Measurements from ENCODE around the gene ZNF619. TPM values are rescaled to one million over a fixed set of nuclear protein-coding genes. Genes with fewer than 3 reads are reported as not detected.

ZNF619 gene
- total RNA-seq, 3 donors from 2014 or later (not counting 1 experiment from before 2014, with no cell fraction given) = 9.5 to 14.3 (median 10.9) TPM

GRCh38 chr3:40470701-40471100 lies 6.2 kb upstream of the ZNF619 start:
- no peaks in the 10 kb centered on the region for H3K27me3 Mint-ChIP-seq (ENCODE audit: low read depth in 2 of 2)
- H3K9me3 ChIP-seq (ENCODE audit: control insufficient read depth, insufficient read depth, low read length) = no peaks in the 10 kb centered on the region
- no peak overlapping the region for H3K4me3 ChIP-seq (ENCODE audit: low read length)
- no peaks in the 10 kb centered on the region for H3K9me3 Mint-ChIP-seq
- DNase-seq (no peak), ATAC-seq (no peak)
- intact Hi-C loops (cut with micrococcal nuclease) = no loop called here
- H3K27ac ChIP-seq (ENCODE audit: low read length) = no peak overlapping the region
- H3K36me3 Mint-ChIP-seq = no peaks in the 10 kb centered on the region
- H3K4me3 Mint-ChIP-seq = no peak overlapping the region
- H3K4me1 ChIP-seq (ENCODE audit: control insufficient read depth, insufficient read depth, low read length) = no peaks in the 10 kb centered on the region
- no peaks in the 10 kb centered on the region for H3K27me3 ChIP-seq (ENCODE audit: control insufficient read depth, insufficient read depth, low read length)
- no peaks in the 10 kb centered on the region for H3K4me1 Mint-ChIP-seq
- H3K36me3 ChIP-seq (ENCODE audit: control insufficient read depth, insufficient read depth, low read length) = no peaks in the 10 kb centered on the region
- H3K27ac Mint-ChIP-seq = no peak overlapping the region
- WGBS (ENCODE audit: insufficient coverage) = 100% methylated on average over 1 of the region's 4 CpGs
- TF ChIP-seq, protein P1, sequence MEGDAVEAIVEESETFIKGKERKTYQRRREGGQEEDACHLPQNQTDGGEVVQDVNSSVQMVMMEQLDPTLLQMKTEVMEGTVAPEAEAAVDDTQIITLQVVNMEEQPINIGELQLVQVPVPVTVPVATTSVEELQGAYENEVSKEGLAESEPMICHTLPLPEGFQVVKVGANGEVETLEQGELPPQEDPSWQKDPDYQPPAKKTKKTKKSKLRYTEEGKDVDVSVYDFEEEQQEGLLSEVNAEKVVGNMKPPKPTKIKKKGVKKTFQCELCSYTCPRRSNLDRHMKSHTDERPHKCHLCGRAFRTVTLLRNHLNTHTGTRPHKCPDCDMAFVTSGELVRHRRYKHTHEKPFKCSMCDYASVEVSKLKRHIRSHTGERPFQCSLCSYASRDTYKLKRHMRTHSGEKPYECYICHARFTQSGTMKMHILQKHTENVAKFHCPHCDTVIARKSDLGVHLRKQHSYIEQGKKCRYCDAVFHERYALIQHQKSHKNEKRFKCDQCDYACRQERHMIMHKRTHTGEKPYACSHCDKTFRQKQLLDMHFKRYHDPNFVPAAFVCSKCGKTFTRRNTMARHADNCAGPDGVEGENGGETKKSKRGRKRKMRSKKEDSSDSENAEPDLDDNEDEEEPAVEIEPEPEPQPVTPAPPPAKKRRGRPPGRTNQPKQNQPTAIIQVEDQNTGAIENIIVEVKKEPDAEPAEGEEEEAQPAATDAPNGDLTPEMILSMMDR (IDR thresholded peaks at IDR 0.05) = no peak

GRCh38 chr3:40477666-40478065 lies 744 bp downstream of the ZNF619 start:
- no peaks in the 10 kb centered on the region for H3K9me3 ChIP-seq (ENCODE audit: control insufficient read depth, insufficient read depth, low read length)

DNA sequence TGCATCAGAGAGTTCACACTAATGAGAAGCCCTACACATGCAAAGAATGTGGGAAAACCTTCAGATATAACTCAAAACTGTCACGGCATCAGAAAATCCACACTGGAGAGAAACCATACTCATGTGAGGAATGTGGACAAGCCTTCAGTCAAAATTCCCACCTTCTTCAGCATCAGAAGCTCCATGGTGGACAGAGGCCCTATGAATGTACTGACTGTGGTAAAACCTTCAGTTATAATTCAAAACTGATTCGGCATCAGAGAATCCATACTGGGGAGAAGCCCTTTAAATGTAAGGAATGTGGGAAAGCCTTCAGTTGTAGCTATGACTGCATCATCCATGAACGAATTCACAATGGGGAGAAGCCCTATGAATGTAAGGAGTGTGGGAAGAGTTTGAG lies 10.2 kb downstream of the ZNF619 start:
- Histone ChIP-seq H3K9me3 (ENCODE audit: control insufficient read depth, insufficient read depth, low read length) (peaks cover 8% of the 10 kb centered on the region), H3K4me1 (ENCODE audit: control insufficient read depth, insufficient read depth, low read length) (peaks cover 10% of the 10 kb centered on the region), H3K27me3 (ENCODE audit: control insufficient read depth, insufficient read depth, low read length) (no peaks in the 10 kb centered on the region), H3K36me3 (ENCODE audit: control insufficient read depth, insufficient read depth, low read length) (peaks cover 32% of the 10 kb centered on the region), H3K27ac (ENCODE audit: low read length) (no peak overlapping the region), H3K4me3 (ENCODE audit: low read length) (no peak overlapping the region)
- 94% methylated on average over 3 of the region's 3 CpGs for WGBS (ENCODE audit: insufficient coverage)
- TF ChIP-seq, protein P1 (IDR thresholded peaks at IDR 0.05) = no peak
- no peak for DNase-seq
- peaks cover 23% of the 10 kb centered on the region for H3K36me3 Mint-ChIP-seq
- H3K27ac Mint-ChIP-seq = no peak overlapping the region
- peaks cover 2 to 9% of the 10 kb centered on the region in 2 donors for H3K9me3 Mint-ChIP-seq
- H3K4me3 Mint-ChIP-seq = no peak overlapping the region
- H3K4me1 Mint-ChIP-seq = peaks cover 6 to 10% of the 10 kb centered on the region in 2 donors
- H3K27me3 Mint-ChIP-seq (ENCODE audit: low read depth in 2 of 2) = no peaks in the 10 kb centered on the region
- intact Hi-C loops (cut with micrococcal nuclease) = no loop called here
- no peak for ATAC-seq

More at GRCh38 chr3:40477666-40478065, 744 bp downstream of the ZNF619 start:
- Mint-ChIP-seq H3K4me3 (peak overlapping the region; percentile 97), H3K36me3 (no peaks in the 10 kb centered on the region), H3K27ac (peak overlapping the region; percentile 95 to 97), H3K27me3 (ENCODE audit: low read depth in 2 of 2) (no peaks in the 10 kb centered on the region), H3K9me3 (no peaks in the 10 kb centered on the region), H3K4me1 (peaks cover 28 to 36% of the 10 kb centered on the region in 2 donors)
- intact Hi-C loops (cut with micrococcal nuclease) = loop anchor here (1.0 kb wide), 2 partner anchors 24 to 47 kb away; partner anchors contain the start of gene ZNF621
- 83% methylated on average over 3 of the region's 4 CpGs for WGBS (ENCODE audit: insufficient coverage)
- no peak for ATAC-seq
- Histone ChIP-seq H3K36me3 (ENCODE audit: control insufficient read depth, insufficient read depth, low read length) (peaks cover 26% of the 10 kb centered on the region), H3K4me3 (ENCODE audit: low read length) (peak overlapping the region; percentile 76), H3K27ac (ENCODE audit: low read length) (no peak overlapping the region), H3K27me3 (ENCODE audit: control insufficient read depth, insufficient read depth, low read length) (no peaks in the 10 kb centered on the region), H3K4me1 (ENCODE audit: control insufficient read depth, insufficient read depth, low read length) (peaks cover 12% of the 10 kb centered on the region)
- TF ChIP-seq, protein P1 (IDR thresholded peaks at IDR 0.05) = no peak
- no peak for DNase-seq

DNA sequence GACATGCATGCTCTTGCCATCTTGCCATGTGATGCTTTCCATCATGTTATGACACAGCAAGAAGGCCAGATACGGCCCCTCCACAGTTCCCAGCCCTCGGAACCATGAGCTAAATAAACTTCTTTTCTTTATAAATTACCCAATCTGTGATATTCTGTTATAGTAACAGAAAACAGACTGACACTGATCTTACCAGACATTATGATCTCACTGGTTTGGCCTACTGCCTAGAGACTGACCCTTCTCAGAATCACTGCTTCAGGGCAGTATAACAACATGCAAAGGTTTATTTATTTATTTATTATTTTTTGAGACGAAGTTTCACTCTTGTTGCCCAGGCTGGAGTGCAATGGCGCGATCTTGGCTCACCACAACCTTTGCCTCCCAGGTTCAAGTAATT lies 14.0 kb downstream of the ZNF619 start:
- Histone ChIP-seq H3K27me3 (ENCODE audit: control insufficient read depth, insufficient read depth, low read length) (no peaks in the 10 kb centered on the region), H3K4me3 (ENCODE audit: low read length) (no peak overlapping the region), H3K27ac (ENCODE audit: low read length) (no peak overlapping the region), H3K4me1 (ENCODE audit: control insufficient read depth, insufficient read depth, low read length) (no peaks in the 10 kb centered on the region), H3K36me3 (ENCODE audit: control insufficient read depth, insufficient read depth, low read length) (peaks cover 20% of the 10 kb centered on the region), H3K9me3 (ENCODE audit: control insufficient read depth, insufficient read depth, low read length) (peaks cover 8% of the 10 kb centered on the region)
- H3K36me3 Mint-ChIP-seq = peaks cover 23% of the 10 kb centered on the region
- intact Hi-C loops (cut with micrococcal nuclease) = no loop called here
- H3K9me3 Mint-ChIP-seq = peaks cover 2 to 9% of the 10 kb centered on the region in 2 donors
- no peak overlapping the region for H3K4me3 Mint-ChIP-seq
- no peak for ATAC-seq
- 93% methylated on average over 2 of the region's 5 CpGs for WGBS (ENCODE audit: insufficient coverage)
- H3K4me1 Mint-ChIP-seq = no peaks in the 10 kb centered on the region
- TF ChIP-seq, protein P1 (IDR thresholded peaks at IDR 0.05) = no peak
- DNase-seq = no peak
- H3K27ac Mint-ChIP-seq = no peak overlapping the region
- H3K27me3 Mint-ChIP-seq (ENCODE audit: low read depth in 2 of 2) = no peaks in the 10 kb centered on the region

Data from natural killer cell (primary cell).